Measurements from ENCODE around the gene GPR148. TPM values are rescaled to one million over a fixed set of nuclear protein-coding genes. Genes with fewer than 3 reads are reported as not detected.

GPR148 gene
- total RNA-seq, 2 experiments from 2014 or later = not detected

DNA sequence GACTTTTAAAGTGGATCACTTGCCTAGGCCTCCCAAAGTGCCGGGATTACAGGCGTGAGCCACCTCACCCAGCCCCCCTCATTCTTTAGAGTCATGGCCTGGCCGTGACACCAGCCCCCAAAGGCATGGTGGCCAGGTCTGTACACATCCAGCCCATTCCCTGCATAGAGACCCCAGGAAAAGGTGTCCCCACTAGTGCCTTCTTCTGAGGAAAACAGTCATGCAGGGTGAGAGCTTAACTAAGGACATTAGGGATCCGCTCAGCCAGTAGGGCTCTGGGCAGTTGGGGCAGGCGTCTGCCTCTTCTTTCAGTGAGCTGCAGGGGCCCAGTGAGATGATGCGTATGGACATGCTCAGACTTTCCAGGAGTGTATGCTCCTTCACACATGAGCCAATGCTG lies 20.8 kb downstream of the GPR148 start:
- Histone ChIP-seq H3K4me3 (ENCODE audit: low read depth, low read length, poor library complexity, severe bottlenecking) (no peak overlapping the region), H3K36me3 (ENCODE audit: insufficient read depth, low read length) (no peaks in the 10 kb centered on the region), H3K27ac (ENCODE audit: low read depth, low read length, poor library complexity, severe bottlenecking) (no peak overlapping the region), H2AFZ (ENCODE audit: low read length) (no peak overlapping the region), H3K4me1 (ENCODE audit: insufficient read depth, low read length, poor library complexity, severe bottlenecking) (no peaks in the 10 kb centered on the region), H3K9me2 (ENCODE audit: insufficient read depth, low read length) (no peaks in the 10 kb centered on the region), H3K4me2 (ENCODE audit: low read length) (no peak overlapping the region), H3K9me3 (ENCODE audit: low read length) (no peaks in the 10 kb centered on the region), H3K79me2 (ENCODE audit: insufficient read depth, low read depth, low read length) (no peaks in the 10 kb centered on the region), H4K20me1 (ENCODE audit: insufficient read depth, low read length) (no peaks in the 10 kb centered on the region)
- POLR2A ChIA-PET = interaction anchor here (0.7 kb wide), 1 partner anchor 25 kb away, joined by 3 read pairs; no protein-coding TSS in a partner anchor
- CTCF ChIA-PET (ENCODE audit: unreplicated experiment) = no interaction called here
- TF ChIP-seq, protein P1, sequence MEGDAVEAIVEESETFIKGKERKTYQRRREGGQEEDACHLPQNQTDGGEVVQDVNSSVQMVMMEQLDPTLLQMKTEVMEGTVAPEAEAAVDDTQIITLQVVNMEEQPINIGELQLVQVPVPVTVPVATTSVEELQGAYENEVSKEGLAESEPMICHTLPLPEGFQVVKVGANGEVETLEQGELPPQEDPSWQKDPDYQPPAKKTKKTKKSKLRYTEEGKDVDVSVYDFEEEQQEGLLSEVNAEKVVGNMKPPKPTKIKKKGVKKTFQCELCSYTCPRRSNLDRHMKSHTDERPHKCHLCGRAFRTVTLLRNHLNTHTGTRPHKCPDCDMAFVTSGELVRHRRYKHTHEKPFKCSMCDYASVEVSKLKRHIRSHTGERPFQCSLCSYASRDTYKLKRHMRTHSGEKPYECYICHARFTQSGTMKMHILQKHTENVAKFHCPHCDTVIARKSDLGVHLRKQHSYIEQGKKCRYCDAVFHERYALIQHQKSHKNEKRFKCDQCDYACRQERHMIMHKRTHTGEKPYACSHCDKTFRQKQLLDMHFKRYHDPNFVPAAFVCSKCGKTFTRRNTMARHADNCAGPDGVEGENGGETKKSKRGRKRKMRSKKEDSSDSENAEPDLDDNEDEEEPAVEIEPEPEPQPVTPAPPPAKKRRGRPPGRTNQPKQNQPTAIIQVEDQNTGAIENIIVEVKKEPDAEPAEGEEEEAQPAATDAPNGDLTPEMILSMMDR (conservative IDR thresholded peaks at IDR 0.05; ENCODE audit: low read length) = no peak
- no peak for TF ChIP-seq EZH2phosphoT487 (IDR thresholded peaks at IDR 0.05; ENCODE audit: borderline replicate concordance, low read depth, low read length)
- intact Hi-C loops (cut with micrococcal nuclease; ENCODE audit: unreplicated experiment) = no loop called here
- no peak for DNase-seq (ENCODE audit: low spot score)
- no TSS peak for BruUV-seq (replicated peaks)

DNA sequence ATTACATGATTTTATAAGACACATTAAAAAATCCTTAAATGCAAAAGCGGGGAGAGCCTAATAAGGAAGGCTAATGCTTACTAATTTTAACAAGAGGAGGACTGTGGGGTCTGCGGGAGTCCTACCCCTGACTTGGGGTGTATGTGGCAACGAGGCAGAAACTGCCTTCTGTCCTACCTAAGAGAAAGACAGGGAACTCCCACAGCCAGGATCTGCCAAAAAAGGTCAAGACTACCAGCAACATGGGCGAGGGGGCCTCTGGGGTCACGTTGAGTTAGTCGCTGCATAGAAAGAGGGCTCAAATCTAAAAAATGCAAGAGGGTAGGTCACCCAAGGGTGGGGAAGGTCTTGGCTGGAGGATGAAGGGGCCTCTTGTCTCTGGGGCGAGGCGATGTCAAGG lies 25.9 kb downstream of the GPR148 start:
- H2AFZ ChIP-seq (ENCODE audit: low read length) = no peak overlapping the region
- no peaks in the 10 kb centered on the region for H3K4me1 ChIP-seq (ENCODE audit: insufficient read depth, low read length, poor library complexity, severe bottlenecking)
- no peaks in the 10 kb centered on the region for H4K20me1 ChIP-seq (ENCODE audit: insufficient read depth, low read length)
- no peaks in the 10 kb centered on the region for H3K79me2 ChIP-seq (ENCODE audit: insufficient read depth, low read depth, low read length)
- no peaks in the 10 kb centered on the region for H3K9me3 ChIP-seq (ENCODE audit: low read length)
- POLR2A ChIA-PET = no interaction called here
- H3K9me2 ChIP-seq (ENCODE audit: insufficient read depth, low read length) = no peaks in the 10 kb centered on the region
- DNase-seq (ENCODE audit: low spot score) = no peak
- CTCF ChIA-PET (ENCODE audit: unreplicated experiment) = no interaction called here
- H3K4me2 ChIP-seq (ENCODE audit: low read length) = no peak overlapping the region
- no peak overlapping the region for H3K4me3 ChIP-seq (ENCODE audit: low read depth, low read length, poor library complexity, severe bottlenecking)
- intact Hi-C loops (cut with micrococcal nuclease; ENCODE audit: unreplicated experiment) = no loop called here
- H3K36me3 ChIP-seq (ENCODE audit: insufficient read depth, low read length) = no peaks in the 10 kb centered on the region
- no peak for TF ChIP-seq EZH2phosphoT487 (IDR thresholded peaks at IDR 0.05; ENCODE audit: borderline replicate concordance, low read depth, low read length)
- TF ChIP-seq, protein P1 (conservative IDR thresholded peaks at IDR 0.05; ENCODE audit: low read length) = no peak
- no TSS peak for BruUV-seq (replicated peaks)
- no peak overlapping the region for H3K27ac ChIP-seq (ENCODE audit: low read depth, low read length, poor library complexity, severe bottlenecking)

DNA sequence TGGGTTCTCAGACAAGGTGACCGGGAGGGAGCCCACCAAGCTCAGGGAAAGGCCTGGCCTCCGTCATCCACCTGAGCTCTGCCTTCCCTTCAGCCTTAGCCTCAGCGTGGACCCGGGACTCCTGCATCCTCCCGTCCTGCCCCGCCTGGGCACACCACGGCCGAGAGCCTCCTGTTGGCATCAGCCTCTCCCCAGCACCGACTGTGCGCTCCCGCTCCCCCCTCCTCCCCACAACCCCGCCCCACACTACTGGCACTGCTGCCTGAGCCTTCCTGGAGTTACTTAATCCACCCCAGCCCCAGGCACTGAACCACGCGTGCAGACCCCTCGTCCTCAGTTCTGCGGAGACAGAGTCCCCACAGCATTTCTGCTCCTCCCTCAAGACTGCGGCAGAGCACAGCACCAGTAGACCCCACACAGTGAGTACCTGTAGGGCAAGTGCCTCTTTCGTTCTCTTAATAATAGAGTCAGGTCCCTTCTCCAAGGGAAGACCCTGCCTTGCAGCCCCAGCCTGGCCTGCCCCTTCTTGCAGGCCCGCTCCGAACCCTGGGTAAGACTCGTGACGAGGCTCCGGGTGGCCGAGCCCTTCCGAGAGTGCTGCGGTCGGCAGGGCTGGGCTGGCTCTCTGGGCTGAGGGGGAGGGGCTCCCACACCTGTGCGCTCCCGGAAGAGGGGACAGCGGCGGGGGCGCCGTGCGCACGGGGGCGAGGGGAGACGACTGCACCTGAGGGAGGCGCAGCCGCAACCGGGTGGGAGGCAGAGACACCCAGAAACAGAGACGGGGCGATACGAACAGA lies 26.6 kb downstream of the GPR148 start, which contains the start of gene AMER3:
AMER3 (plus strand) TSS at position 285 of the 797 bp plus-strand sequence. CDS start 6,533 bp downstream, outside the sequence.
- POLR2A ChIA-PET = no interaction called here
- Histone ChIP-seq H3K27ac (ENCODE audit: low read depth, low read length, poor library complexity, severe bottlenecking) (no peak within 1 kb of the TSS), H3K36me3 (ENCODE audit: insufficient read depth, low read length) (no peaks in the 10 kb centered on the region), H2AFZ (ENCODE audit: low read length) (no peak within 1 kb of the TSS), H3K4me1 (ENCODE audit: insufficient read depth, low read length, poor library complexity, severe bottlenecking) (no peaks in the 10 kb centered on the region), H3K9me2 (ENCODE audit: insufficient read depth, low read length) (no peaks in the 10 kb centered on the region), H3K9me3 (ENCODE audit: low read length) (no peaks in the 10 kb centered on the region), H3K79me2 (ENCODE audit: insufficient read depth, low read depth, low read length) (no peaks in the 10 kb centered on the region), H4K20me1 (ENCODE audit: insufficient read depth, low read length) (no peaks in the 10 kb centered on the region), H3K4me3 (ENCODE audit: low read depth, low read length, poor library complexity, severe bottlenecking) (no peak within 1 kb of the TSS), H3K4me2 (ENCODE audit: low read length) (no peak within 1 kb of the TSS)
- TF ChIP-seq, protein P1 (conservative IDR thresholded peaks at IDR 0.05; ENCODE audit: low read length) = no peak
- no peak for TF ChIP-seq EZH2phosphoT487 (IDR thresholded peaks at IDR 0.05; ENCODE audit: borderline replicate concordance, low read depth, low read length)
- DNase-seq (ENCODE audit: low spot score) = no peak
- CTCF ChIA-PET (ENCODE audit: unreplicated experiment) = no interaction called here
- BruUV-seq (replicated peaks) = no TSS peak
- intact Hi-C loops (cut with micrococcal nuclease; ENCODE audit: unreplicated experiment) = no loop called here

Data from OCI-LY7 (cell line).